Activated gamma-delta T cell treated with anti-CD3 and anti-CD28 coated beads, Interleukin-2, amount 50 U/mL, for 16 hours (primary cell): ENCODE measurements around the gene TUBGCP5.
"Not testable (repeated sequence)": the region's sequence is repeated elsewhere in the genome, so short reads cannot be mapped to it uniquely, and the experiment has no call there.

Experiments
- DNase-seq: peaks from one replicate; pipeline ENCODE4 v3.0.0-alpha.2; 2020; ENCODE audit warnings: low read depth

TUBGCP5 gene

DNA sequence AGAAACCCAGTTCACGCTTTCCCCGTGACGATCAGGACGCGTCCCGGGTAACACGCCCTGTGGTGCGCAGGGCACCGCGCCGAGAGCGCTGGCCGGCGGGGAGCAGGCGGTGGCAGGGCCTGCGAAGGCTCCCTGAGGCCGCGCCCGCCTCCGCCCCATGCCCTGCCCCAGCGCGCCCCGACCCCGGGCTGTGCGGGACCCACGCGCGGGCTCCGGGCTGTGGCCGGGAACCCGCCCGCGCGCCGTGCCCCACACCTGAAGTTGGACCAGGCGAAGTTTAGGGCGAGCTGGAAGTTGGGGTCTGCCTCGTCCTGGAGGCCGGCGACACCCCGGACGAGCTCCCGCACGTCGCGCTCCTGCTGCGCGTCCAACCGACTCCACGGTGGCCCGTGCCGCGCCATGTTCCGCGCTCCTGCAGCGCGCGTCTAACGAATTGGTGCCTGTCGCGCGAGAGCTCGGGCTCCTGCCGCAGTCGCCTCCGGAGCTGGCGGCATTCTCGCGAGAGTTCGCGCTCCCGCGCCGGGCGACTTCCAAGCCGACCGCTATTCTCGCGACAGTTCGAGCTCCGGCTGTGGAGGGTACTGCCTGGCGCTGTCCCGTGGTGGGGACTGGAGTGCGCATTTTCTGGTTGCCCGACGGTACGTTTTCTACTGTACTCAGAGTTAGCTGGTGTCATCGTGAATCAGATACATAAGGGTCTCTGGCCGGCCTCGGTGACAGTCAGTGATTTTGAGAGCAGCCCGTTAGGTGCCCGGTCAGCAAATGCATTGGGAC is at the start of gene TUBGCP5:
TSS of gene TUBGCP5 (minus strand) at position 427 of the 774 bp plus-strand sequence. CDS start at position 401, 26 bp downstream.
- peak; percentile 92 for DNase-seq

DNA sequence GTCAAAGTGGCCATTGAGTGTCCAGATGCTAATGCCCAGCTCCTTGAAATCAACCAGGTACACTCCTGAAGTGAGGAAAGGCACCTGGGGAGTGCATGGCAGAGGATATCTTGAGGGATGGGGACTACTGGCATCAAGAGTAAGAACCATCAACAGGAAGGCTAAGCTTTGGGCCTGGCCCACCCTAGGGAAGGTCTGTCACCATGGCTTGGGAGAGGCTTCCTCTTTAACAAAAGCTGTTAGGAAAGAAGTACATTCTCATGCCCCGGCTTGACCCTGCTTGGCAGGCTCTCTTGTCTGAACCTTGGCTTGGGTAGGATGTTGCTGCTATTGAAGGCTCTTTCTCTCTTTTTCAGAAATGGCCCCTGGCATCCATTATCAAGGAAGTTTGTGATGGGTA is 43.7 kb upstream of the TUBGCP5 start:
- no peak for DNase-seq

DNA sequence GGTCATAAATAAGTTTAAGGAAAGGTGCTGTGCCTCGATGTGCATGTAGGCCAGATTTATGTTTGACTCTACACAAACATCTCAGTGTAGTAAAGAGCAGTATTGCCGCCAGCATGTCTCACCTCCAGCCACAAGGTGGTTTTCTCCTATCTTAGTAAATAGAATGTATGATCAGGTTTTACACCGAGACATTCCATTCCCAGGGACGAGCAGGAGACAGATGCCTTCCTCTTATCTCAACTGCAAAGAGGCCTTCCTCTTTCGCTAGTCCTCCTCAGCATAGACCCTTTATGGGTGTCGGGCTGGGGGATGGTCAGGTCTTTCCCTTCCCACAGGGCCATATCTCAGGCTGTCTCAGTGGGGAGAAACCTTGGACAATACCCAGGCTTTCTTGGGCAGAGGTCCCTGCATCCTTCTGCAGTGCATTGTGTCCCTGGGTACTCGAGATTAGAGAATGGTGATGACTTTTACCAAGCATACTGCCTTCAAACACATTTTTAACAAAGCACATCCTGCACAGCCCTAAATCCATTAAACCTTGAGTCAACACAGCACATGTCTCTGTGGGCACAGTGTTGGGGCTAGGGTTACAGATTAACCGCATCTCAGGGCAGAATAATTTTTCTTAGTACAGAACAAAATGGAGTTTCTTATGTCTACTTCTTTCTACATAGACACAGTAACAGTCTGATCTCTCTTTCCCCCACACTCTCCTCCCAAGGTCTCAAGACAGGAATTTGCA is 42.8 kb upstream of the TUBGCP5 start:
- DNase-seq = not testable (repeated sequence)

DNA sequence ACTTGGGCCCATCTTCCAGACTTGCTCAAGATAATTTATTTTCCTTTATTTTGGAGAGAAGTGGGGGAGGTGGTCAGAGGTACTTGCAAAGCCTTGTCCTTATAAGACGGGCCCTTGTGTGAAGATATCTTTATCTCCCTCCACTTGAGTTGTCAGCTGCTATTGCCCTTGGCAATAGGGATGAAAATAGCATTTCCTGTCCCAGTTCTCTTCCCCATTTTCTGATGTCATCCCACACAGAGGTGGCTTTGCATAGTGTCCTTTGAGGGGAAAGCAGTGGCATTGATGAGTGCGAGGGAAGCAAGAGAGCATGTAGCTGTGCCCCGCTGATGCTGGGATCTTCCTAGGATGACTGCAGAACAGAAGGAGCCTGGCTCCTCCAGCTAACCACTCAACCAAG is 41.9 kb upstream of the TUBGCP5 start:
- DNase-seq = no peak

DNA sequence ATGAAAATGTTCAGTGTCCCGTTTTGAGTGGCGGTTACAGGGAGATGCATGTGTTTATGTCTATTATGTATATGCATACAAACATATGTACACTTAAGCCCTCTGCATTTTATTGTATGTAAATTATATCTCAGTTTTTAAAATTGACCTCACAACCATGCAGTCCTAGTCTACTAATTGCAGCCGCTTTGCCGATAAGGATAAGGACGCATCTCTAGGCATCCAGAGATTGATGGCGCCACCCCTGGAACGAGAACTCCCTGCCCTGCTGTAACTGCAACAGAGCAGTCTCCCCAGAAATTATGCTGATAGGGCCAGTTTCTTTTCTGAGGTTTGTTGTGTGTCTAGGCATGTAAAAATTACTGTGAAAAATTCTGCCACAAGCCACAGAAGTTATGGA is 40.4 kb upstream of the TUBGCP5 start:
- DNase-seq = no peak

DNA sequence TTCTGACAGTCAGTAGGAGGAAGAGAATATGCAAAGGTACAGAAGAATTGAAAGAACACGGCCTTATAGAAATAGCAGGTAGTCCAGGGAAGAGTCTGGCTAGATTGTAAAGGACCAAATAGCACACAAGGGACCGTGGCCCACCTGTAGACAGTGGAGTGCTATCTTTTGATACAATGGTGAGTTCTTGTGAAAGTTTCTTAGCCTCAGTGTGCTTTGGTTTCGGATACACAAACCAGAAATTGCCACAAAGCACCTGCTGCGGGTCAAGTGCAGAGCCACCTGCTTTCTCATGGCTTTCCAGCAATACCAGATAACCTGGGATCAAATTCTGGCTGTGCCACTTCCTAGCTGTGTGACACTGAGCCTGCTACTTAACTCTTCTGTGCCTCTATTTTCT is 36.6 kb upstream of the TUBGCP5 start:
- DNase-seq = no peak

DNA sequence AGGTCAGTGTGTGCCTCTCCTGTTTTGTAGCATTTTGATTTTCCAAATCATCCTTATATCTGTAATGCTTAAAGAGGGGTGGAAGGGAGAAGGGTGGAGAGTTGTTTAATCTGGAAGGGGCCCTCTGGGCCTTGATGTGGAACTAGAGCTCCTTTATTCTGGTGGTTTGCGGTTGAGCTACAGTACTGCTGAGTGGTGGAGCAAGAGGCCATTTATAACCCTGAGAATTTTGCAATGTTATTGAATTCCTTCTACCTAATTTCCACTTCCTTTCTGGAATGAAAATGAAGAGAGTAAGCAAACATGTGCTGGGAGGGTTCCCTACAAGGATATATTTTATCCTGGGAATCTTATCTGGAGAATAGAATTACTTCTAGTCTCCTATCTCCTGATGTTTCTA is 35.3 kb upstream of the TUBGCP5 start:
- no peak for DNase-seq

DNA sequence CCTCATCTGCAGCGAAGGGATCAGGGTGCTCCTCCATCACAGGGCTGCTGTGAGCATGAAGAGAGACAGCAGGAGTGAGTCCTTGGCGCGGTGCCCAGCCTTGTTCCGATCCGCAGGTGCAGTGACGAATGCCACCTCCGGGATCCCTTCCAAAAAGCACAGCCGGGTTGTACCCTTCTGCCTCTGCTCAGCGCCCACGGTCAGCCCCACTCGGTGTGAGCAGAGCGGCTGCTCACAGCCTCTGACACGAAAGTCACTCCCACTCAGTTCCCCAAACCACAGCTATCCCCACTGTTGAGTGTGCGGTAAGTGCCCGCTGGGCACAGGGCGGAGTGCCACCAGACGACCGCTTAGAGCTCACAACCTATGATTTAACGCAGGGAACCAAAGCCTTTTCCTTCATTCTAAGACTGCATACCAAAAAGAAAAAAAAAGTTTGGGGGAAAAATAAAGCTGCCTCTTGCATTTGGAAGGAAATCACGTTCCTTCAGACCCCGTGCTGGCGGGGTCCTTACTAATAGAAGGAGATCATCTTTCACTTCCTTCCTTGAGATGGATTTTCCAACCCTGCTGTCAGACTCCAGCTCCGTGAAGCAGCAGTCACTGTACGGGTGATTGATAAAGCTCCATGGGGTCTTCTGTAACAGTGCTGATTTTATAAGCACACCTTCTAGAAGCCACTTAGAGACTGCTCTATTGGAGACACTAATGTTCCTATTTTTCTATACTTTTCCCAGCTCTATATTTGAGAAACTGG is 34.7 kb upstream of the TUBGCP5 start:
- DNase-seq = no peak

DNA sequence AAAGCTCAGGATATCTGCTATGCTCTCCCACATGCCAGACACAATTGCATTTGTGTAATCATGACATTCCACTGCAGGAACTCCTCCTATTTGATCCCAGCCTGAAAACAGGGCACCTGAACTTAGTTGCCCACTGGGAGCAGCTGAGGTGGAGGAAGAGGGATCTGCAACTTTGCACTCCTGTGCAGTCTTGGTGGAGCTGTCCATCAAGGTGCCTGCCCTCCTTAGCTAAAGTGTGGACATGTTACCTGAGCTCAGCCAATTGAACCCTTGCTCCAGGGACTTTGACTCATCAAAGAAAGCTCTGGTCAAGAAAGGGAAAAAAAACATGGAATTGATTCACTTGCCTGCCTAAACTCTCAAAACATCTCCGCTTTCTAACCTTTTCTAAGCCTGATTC is 33.3 kb upstream of the TUBGCP5 start:
- no peak for DNase-seq

DNA sequence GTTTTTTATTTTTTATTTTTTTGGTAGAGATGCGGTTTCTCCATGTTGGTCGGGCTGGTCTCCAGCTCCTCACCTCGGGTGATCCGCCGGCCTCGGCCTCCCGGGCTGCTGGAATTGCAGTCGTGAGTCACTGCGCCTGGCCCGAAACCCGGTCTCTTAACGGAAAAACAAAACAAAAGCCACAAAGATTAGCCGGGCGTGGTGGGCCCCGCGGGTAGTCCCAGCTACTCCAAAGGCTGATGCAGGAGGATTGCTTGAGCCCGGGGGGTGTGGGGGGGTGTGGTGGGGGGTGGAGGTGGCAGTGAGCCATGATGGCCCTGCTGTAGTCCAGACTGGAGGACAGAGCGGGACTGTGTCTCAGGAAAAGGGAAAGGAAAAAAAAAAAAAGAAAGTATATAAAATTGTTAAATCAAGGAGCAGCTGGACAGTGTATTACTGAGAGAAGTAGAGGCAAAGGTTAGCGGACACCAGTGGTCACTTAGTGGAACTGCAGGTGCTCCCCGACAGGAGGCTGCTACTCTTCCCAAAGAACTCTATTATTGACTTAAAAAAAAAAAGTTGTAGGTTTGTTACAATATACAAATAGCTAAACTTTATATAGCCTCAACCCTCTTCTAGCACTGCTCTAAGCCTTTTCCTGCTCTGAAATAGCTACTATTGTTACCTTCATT is 30.3 kb upstream of the TUBGCP5 start:
- DNase-seq = no peak

DNA sequence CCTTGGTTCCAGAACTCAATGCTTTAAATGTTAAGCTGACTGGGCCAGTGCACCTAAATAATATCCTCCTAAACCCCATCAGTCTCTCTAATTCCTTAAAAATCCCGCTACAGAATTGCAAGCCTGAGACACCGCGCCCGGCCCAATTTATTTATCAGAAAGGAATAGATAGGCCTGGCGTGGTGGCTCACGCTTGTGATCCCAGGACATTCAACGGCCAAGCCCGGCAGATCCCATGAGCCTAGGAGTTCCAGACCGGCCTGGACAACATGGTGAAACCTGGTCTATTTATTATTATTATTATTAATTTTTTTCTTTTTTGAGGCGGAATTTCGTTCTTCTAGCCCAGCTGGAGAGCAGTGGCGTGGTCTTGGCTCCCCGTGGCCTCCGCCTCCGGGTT is 28.0 kb upstream of the TUBGCP5 start:
- DNase-seq = no peak

DNA sequence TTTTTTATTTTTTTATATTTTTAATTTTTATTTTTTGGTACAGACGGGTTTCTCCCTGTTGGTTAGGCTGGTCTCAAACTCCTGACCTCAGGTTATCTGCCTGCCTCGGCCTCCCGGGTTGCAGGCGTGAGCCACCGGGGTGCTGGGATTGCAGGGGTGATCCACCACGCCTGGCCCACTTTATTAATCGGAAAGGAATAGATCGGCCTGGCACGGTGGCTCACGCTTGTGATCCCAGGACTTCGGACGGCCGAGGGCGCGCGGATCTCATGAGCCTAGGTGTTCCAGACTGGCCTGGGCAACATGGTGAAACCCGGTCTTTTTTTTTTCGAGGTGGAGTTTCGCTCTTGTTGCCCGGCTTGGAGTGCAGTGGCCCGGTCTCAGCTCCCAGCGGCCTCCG is 26.5 kb upstream of the TUBGCP5 start:
- DNase-seq = no peak

DNA sequence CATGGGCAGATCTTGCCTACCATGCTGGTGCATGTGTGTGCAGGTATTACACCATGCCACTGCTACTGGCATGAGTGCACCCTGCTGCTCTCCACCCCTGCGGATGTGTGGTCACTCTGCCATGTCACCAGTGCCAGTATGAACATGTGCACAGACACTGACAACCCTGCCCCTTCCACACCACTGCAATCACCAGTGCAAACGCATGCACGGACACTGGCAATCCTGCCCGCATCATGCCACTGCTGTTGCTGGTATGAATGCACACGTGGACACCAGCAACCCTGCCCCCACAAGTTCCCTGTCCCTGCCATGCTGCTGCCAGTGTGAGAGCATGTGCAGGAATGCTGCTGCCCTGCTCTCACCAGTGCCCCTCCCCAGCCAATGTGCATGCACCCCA is 24.8 kb upstream of the TUBGCP5 start:
- DNase-seq = no peak

DNA sequence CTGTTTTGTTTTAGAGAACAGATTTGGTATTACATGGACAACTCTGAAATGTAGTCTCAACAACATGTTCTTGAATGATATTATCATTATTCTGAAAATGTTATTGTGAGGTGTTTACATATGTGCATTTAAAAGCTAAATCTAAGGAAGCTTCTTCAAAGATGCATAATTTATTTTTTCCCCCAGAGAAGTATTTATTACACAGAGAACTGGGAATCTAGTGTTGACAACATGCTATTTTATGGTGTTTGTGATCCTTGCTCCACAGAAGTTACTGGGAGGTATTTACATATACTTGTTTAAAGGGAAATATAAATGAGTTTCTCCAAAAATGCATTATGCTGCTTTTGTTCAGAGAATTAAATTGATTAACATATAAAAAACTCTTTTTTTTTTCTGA is 18.3 kb upstream of the TUBGCP5 start:
- DNase-seq = no peak

DNA sequence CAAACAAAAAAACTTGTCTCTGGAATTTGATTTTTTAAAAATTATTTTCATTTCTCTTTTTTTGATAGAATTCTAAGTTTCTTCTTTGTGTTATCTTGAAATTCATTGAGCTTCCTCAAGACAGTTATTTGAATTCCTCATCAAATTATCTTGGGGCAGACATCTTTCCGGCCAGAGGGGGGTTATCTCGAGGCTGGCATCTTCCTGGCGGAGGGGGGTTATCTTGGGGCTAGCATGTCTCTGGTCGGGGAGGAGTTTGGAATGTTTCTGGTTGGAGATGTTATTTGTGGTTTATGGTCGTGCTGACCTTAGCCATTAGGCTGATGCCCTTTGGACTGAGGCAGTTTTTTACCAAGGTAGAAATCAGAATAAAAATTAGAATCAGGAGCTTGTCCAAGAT is 15.9 kb upstream of the TUBGCP5 start:
- no peak for DNase-seq

DNA sequence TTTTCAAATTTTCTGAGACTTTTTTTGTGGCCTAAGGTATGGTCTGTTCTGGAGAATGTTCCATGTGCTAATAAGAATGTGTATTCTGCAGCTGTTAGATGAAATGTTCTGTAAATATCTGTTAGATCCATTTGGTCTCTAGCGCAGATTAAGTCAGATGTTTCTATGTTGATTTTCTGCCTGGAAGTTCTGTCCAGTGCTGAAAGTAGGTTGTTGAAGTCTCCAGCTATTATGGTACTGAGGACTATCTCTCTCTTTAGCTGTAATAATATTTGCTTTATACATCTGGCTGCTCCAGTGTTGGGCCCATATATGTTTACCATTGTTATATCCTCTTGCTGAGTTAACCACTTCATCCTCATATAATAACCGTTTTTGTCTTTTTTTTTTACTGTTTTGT is 13.2 kb upstream of the TUBGCP5 start:
- no peak for DNase-seq

DNA sequence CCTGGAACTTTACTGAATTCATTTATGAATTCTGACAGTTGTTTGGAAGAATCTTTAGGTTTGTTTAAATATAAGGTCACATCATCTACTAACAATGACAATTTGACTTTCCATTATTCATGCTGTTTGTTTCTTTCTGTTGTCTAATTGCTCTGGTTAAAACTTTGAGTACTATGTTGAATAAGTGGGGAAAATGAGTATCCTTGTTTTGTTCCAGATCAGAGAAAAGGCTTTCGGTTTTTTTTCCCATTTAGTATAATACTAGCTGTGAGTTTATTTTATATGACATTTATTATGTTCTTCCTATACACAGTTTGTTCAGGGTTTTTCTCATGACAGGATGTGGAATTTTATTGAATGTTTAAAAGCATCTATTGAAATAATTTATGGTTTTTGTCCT is 11.3 kb upstream of the TUBGCP5 start:
- no peak for DNase-seq

DNA sequence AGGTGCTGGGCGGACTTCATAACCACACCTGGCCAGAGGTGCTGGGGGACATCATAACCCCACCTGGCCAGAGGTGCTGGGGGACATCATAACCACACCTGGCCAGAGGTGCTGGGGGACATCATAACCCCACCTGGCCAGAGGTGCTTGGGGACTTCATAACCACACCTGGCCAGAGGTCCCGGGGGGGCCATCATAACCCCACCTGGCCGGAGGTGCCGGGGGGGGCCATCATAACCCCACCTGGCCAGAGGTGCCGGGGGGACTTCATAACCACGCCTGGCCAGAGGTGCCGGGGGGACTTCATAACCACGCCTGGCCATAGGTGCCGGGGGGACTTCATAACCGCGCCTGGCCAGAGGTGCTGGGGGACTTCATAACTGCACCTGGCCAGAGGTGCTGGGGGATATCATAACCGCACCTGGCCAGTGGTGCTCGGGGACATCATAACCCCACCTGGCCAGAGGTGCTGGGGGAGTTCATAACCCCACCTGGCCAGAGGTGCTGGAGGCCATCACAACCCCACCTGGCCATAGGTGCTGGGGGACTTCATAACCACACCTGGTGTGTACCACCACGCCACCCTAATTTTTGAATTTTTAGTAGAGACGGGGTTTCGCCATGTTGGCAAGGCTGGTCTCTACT is 10.7 kb upstream of the TUBGCP5 start:
- DNase-seq = no peak

DNA sequence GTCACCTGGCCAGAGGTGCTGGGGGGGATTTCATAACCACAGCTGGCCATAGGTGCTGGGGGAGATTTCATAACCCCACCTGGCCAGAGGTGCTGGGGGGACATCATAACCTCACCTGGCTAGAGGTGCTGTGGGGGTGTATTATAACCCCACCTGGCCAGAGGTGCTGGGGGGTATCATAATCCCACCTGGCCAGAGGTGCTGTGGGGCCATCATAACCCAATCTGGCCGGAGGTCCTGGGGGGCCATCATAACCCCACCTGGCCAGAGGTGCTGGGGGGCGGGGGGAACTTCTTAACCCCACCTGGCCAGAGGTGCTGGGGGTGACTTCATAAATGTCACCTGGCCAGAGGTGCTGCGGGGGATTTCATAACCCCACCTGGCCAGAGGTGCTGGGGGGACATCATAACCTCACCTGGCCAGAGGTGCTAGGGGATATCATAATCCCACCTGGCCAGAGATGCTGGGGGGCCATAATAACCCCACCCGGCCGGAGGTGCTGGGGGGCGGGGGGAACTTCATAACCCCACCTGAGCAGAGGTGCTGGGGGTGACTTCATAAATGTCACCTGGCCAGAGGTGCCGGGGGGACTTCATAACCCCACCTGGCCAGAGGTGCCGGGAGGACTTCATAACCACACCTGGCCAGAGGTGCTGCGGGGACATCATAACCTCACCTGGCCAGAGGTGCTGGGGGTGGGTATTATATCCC is 9.4 kb upstream of the TUBGCP5 start:
- DNase-seq = not testable (repeated sequence)

DNA sequence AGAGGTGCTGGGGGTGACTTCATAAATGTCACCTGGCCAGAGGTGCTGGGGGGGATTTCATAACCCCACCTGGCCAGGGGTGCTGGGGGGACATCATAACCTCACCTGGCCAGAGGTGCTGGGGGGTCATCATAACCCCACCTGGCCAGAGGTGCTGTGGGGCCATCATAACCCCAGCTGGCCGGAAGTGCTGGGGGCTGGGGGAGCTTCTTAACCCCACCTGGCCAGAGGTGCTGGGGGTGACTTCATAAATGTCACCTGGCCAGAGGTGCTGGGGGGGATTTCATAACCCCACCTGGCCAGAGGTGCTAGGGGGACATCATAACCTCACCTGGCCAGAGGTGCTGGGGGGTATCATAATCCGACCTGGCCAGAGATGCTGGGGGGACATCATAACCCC is 4.6 kb upstream of the TUBGCP5 start:
- not testable (repeated sequence) for DNase-seq

DNA sequence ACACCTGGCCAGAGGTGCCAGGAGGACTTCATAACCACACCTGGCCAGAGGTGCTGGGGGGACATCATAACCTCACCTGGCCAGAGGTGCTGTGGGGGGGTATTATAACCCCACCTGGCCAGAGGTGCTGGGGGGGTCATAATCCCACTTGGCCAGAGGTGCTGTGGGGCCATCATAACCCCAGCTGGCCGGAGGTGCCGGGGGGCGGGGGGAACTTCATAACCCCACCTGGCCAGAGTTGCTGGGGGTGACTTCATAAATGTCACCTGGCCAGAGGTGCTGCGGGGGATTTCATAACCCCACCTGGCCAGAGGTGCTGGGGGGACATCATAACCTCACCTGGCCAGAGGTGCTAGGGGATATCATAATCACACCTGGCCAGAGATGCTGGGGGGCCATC is 4.2 kb upstream of the TUBGCP5 start:
- DNase-seq = not testable (repeated sequence)
